B cell (primary cell): ENCODE data around the gene PHF12. TPM values are rescaled to one million over a fixed set of nuclear protein-coding genes. Genes with fewer than 3 reads are reported as not detected.

ENCODE experiments used
- ATAC-seq: fragments of 200-7000 bp; cut with Tn5 transposase; one replicate; pipeline ENCODE4 v1.10.0; 2021; ENCODE audit warnings: low read depth, mild to moderate bottlenecking, moderate number of reproducible peaks, moderate library complexity
- CTCF ChIA-PET: fragments of 350-600 bp; sonication (Branson Sonifier 250); formaldehyde crosslinking; loops from one replicate; lab custom pipeline; 2021; ENCODE audit warnings: antibody characterized with exemption, inconsistent platforms; lab: Charles Lee
- POLR2A ChIA-PET: fragments of 350-600 bp; sonication (Branson Sonifier 250); formaldehyde crosslinking; loops from one replicate; lab custom pipeline; 2021; ENCODE audit warnings: antibody characterized with exemption; lab: Charles Lee
- DNase-seq: peaks from one replicate; pipeline ENCODE4 v3.0.0; 2013
- H2AFZ ChIP-seq: 2 replicates; pipeline ENCODE4 v1.6.1; 2012; ENCODE audit warnings: mild to moderate bottlenecking, low read depth, low read length; ENCODE audit not compliant: insufficient read depth, poor library complexity, severe bottlenecking
- H3K27ac ChIP-seq, 2 donors: 1 replicate in 1 of 2; 2 replicates in 1 of 2; pipeline ENCODE4 v1.5.1; 2012 to 2013; ENCODE audit warnings: low read length in 2 of 2, mild to moderate bottlenecking in 2 of 2, moderate library complexity in 1 of 2
- H3K27me3 ChIP-seq, 4 experiments: fragments of 200-600 bp in 1 of 4; sonication (generic) in 1 of 4; replicated peaks in 1 of 4; 1 replicate in 2 of 4; 2 replicates in 2 of 4; pipeline versions ENCODE4 v1.6.1 to v1.7.0; 2013 to 2016; ENCODE audit warnings: low read length in 3 of 4, mild to moderate bottlenecking in 2 of 4, mixed read lengths in 1 of 4, moderate library complexity in 1 of 4; ENCODE audit not compliant: insufficient read depth in 4 of 4, control insufficient read depth in 3 of 4; ENCODE audit errors: control extremely low read depth in 1 of 4
- H3K36me3 ChIP-seq, 2 experiments: replicated peaks in 1 of 2; 1 replicate in 1 of 2; 2 replicates in 1 of 2; pipeline versions ENCODE4 v1.6.1 to v1.7.1; 2013; ENCODE audit warnings: low read length in 1 of 2; ENCODE audit not compliant: insufficient read depth in 2 of 2, control insufficient read depth in 1 of 2; ENCODE audit errors: control extremely low read depth in 1 of 2, extremely low read depth in 1 of 2
- H3K4me1 ChIP-seq, 2 donors: fragments of 200-600 bp in 1 of 2; sonication (generic) in 1 of 2; 1 replicate in 1 of 2; 2 replicates in 1 of 2; pipeline versions ENCODE4 v1.5.1 to v1.6.1; 2013 to 2017; ENCODE audit warnings: low read length in 2 of 2; ENCODE audit not compliant: control insufficient read depth in 2 of 2, insufficient read depth in 2 of 2
- H3K4me2 ChIP-seq: replicated peaks from 2 replicates; pipeline ENCODE3; 2012; ENCODE audit warnings: mild to moderate bottlenecking, low read depth, low read length; ENCODE audit not compliant: poor library complexity, severe bottlenecking
- H3K4me3 ChIP-seq, 5 experiments: fragments of 200-600 bp in 1 of 5; sonication (generic) in 1 of 5; 1 replicate in 3 of 5; 2 replicates in 2 of 5; pipeline versions ENCODE4 v1.5.1 to v1.7.0; 2011 to 2016; ENCODE audit warnings: low read length in 4 of 5, mild to moderate bottlenecking in 4 of 5, low read depth in 2 of 5, control low read depth in 1 of 5, moderate library complexity in 1 of 5; ENCODE audit not compliant: insufficient read depth in 1 of 5; ENCODE audit errors: control extremely low read depth in 1 of 5, extremely low read depth in 1 of 5
- H3K79me2 ChIP-seq: fragments of 200-600 bp; sonication (generic); one replicate; pipeline ENCODE4 v1.6.0; 2016; ENCODE audit warnings: low read length; ENCODE audit not compliant: control insufficient read depth, insufficient read depth
- H3K9ac ChIP-seq: fragments of 200-600 bp; sonication (generic); 2 replicates; pipeline ENCODE4 v1.6.1; 2017; ENCODE audit warnings: mild to moderate bottlenecking, low read length, moderate library complexity
- H3K9me3 ChIP-seq, 3 donors: one replicate each; pipeline versions ENCODE4 v1.6.1 to v1.7.1; 2013; ENCODE audit warnings: low read length in 2 of 3; ENCODE audit not compliant: control insufficient read depth in 2 of 3, insufficient read depth in 1 of 3; ENCODE audit errors: control extremely low read depth in 1 of 3
- H4K20me1 ChIP-seq: 2 replicates; pipeline ENCODE4 v1.6.0; 2012; ENCODE audit warnings: mild to moderate bottlenecking, low read length; ENCODE audit not compliant: insufficient read depth, control insufficient read depth, poor library complexity, severe bottlenecking
- H3K27ac Mint-ChIP-seq: one replicate; pipeline ENCODE4 v1.8.0; 2021; ENCODE audit warnings: mixed read lengths
- H3K27me3 Mint-ChIP-seq: one replicate; pipeline ENCODE4 v1.8.0; 2021; ENCODE audit warnings: mixed read lengths
- H3K4me1 Mint-ChIP-seq: one replicate; pipeline ENCODE4 v1.8.0; 2021; ENCODE audit warnings: mixed read lengths
- H3K4me3 Mint-ChIP-seq: one replicate; pipeline ENCODE4 v1.8.0; 2021; ENCODE audit warnings: mixed read lengths
- H3K9me3 Mint-ChIP-seq: one replicate; pipeline ENCODE4 v1.8.0; 2022; ENCODE audit warnings: mixed read lengths; ENCODE audit not compliant: insufficient read depth
- CTCF ChIP-seq: fragments of 200-600 bp; IDR thresholded peaks from one replicate; pipeline ENCODE4 v1.8.0; 2022; ENCODE audit warnings: antibody characterized with exemption, mild to moderate bottlenecking
- EZH2 ChIP-seq: IDR thresholded peaks from 2 replicates; pipeline ENCODE4 v1.6.1; 2012; ENCODE audit warnings: borderline replicate concordance, low read depth, mild to moderate bottlenecking, moderate library complexity, low read length; ENCODE audit not compliant: insufficient read depth, poor library complexity, severe bottlenecking
- WGBS: methylation state at CpG from one replicate; pipeline ENCODE4 v1.1.5; 2013; ENCODE audit warnings: missing lambda C conversion rate; ENCODE audit not compliant: insufficient coverage; 5-methylcytosine and 5-hydroxymethylcytosine counted together
- intact Hi-C: fragments of 100-400 bp; cut with micrococcal nuclease; formaldehyde crosslinking; loops from one replicate; pipeline ENCODE4 v1.10.0; 2022
- polyA plus RNA-seq: library from polyadenylated mRNA; depleted of rRNA; stranded (reverse); fragments of >200 nt; gene quantifications from 2 replicates; pipeline ENCODE4 v1.2.3, GENCODE V29; 2012
- total RNA-seq, 2 donors: library from RNA; stranded (reverse); fragments of 120-200 nt in 1 of 2; gene quantifications; 1 replicate in 1 of 2; 2 replicates in 1 of 2; pipeline versions ENCODE4 v1.2.3 to v1.2.4, GENCODE V29; 2013 to 2022

PHF12 gene
- total and polyA plus RNA-seq, 2 donors (not counting 1 experiment from before 2014, with no cell fraction given), result 116 to 140 TPM

- Histone ChIP-seq H3K79me2 (peaks cover 42% of the 10 kb centered on the region), H3K9me3 (no peaks in the 10 kb centered on the region), H3K9ac (peak within 1 kb of the TSS; percentile 87), H3K27ac (peak within 1 kb of the TSS; percentile 61 to 77), H3K4me3 (peak within 1 kb of the TSS; percentile 68 to 90 (median 76)), H3K27me3 (no peaks in the 10 kb centered on the region), H3K36me3 (peaks cover 0 to 29% of the 10 kb centered on the region in 2 experiments), H3K4me2 (peak within 1 kb of the TSS; percentile 91), H4K20me1 (no peaks in the 10 kb centered on the region), H3K4me1 (peaks cover 18 to 32% of the 10 kb centered on the region in 2 donors), H2AFZ (peak within 1 kb of the TSS; percentile 94)
- DNase-seq (peak; percentile 98), ATAC-seq (peak; percentile 90)
- ChIA-PET POLR2A (interaction anchor here (0.7 to 2.1 kb wide), 6 partner anchors 10 to 176 kb away, joined by 3 to 17 read pairs (median 6); partner anchors contain the start of gene NEK8), CTCF (interaction anchor here (0.6 to 9.1 kb wide), 24 partner anchors 10 to 181 kb away, joined by 3 to 137 read pairs (median 6); partner anchors contain the start of genes FAM222B, NEK8 and TLCD1)
- H3K4me3 Mint-ChIP-seq, result peak within 1 kb of the TSS; percentile 88
- intact Hi-C loops, result loop anchor here (1.0 to 5.0 kb wide), 9 partner anchors 14 to 256 kb away; partner anchors contain the start of genes BLTP2, FAM222B and PHF12
- H3K9me3 Mint-ChIP-seq, result no peaks in the 10 kb centered on the region
- H3K27ac Mint-ChIP-seq, result peak within 1 kb of the TSS; percentile 88
- 2% methylated on average over 54 of the region's 55 CpGs for WGBS
- TF ChIP-seq CTCF (peak; percentile 100), EZH2 (no peak)
- H3K27me3 Mint-ChIP-seq, result no peaks in the 10 kb centered on the region
- peaks cover 34% of the 10 kb centered on the region for H3K4me1 Mint-ChIP-seq
Observed at GRCh38 chr17:28902819-28903545, 48.3 kb downstream of the PHF12 start, which contains the start of gene DHRS13. Gene DHRS13 (minus strand): TSS chr17:28903079. CDS start chr17:28902944, 135 bp downstream.
